HEK293 (cell line): ENCODE results near the gene SPECC1L.

ENCODE experiments used
- CTCF ChIA-PET: fragments of 350-600 bp; formaldehyde crosslinking; extraction: SDS; loops from one replicate; lab custom pipeline; 2021; ENCODE audit warnings: antibody characterized with exemption; lab: Yijun Ruan, JAX
- POLR2A ChIA-PET: fragments of 300-600 bp; formaldehyde crosslinking; extraction: SDS; loops from one replicate; lab custom pipeline; 2020; ENCODE audit warnings: antibody characterized with exemption, inconsistent platforms; lab: Yijun Ruan, JAX
- H3K27ac ChIP-seq: fragments of 200-500 bp; sonication (Bioruptor generic); 2 replicates; pipeline ENCODE4 v1.5.1; 2014; ENCODE audit warnings: low read depth, low read length, control low read depth, inconsistent platforms; ENCODE audit errors: extremely low read depth
- H3K36me3 ChIP-seq, 2 experiments: fragments of 200-500 bp in 1 of 2; sonication (Bioruptor generic) in 1 of 2; 1 replicate in 1 of 2; 2 replicates in 1 of 2; pipeline ENCODE4 v1.5.1; 2014 to 2017; ENCODE audit warnings: inconsistent platforms in 2 of 2, low read length in 2 of 2; ENCODE audit not compliant: control insufficient read depth in 2 of 2, insufficient read depth in 1 of 2
- H3K4me1 ChIP-seq: fragments of 200-500 bp; sonication (Bioruptor generic); 2 replicates; pipeline ENCODE4 v1.5.1; 2014; ENCODE audit warnings: mild to moderate bottlenecking, low read length, inconsistent platforms; ENCODE audit not compliant: control insufficient read depth, insufficient read depth
- H3K4me3 ChIP-seq: 2 replicates; pipeline ENCODE4 v1.5.1; 2011; ENCODE audit warnings: low read depth, mild to moderate bottlenecking, control low read depth, low read length, moderate library complexity
- H3K9me3 ChIP-seq: fragments of 200-500 bp; sonication (Bioruptor generic); 2 replicates; pipeline ENCODE4 v1.5.1; 2014; ENCODE audit warnings: low read depth, low read length, inconsistent platforms; ENCODE audit not compliant: control insufficient read depth, insufficient read depth
- IKZF3 ChIP-seq: fragments of 450-650 bp; IDR thresholded peaks from 2 replicates; pipeline ENCODE4 v1.5.0; 2018; ENCODE audit warnings: missing biosample characterization, mild to moderate bottlenecking, missing genetic modification characterization, moderate library complexity
- PRDM6 ChIP-seq: fragments of 450-650 bp; formaldehyde crosslinking; IDR thresholded peaks from 2 replicates; pipeline ENCODE4 v1.5.1; 2017; ENCODE audit warnings: missing biosample characterization, missing genetic modification characterization
- SETDB1 ChIP-seq: IDR thresholded peaks from one replicate; pipeline ENCODE4 v1.6.1; 2017; ENCODE audit warnings: mild to moderate bottlenecking, low read length, moderate library complexity, mixed read lengths; ENCODE audit not compliant: insufficient read length
- ZFP41 ChIP-seq: fragments of 450-650 bp; formaldehyde crosslinking; IDR thresholded peaks from 2 replicates; pipeline ENCODE4 v1.5.1; 2016; ENCODE audit warnings: missing biosample characterization, missing genetic modification characterization, borderline replicate concordance
- ZNF112 ChIP-seq: fragments of 450-650 bp; formaldehyde crosslinking; IDR thresholded peaks from 2 replicates; pipeline ENCODE4 v1.5.0; 2017; ENCODE audit warnings: missing biosample characterization, missing genetic modification characterization
- ZNF16 ChIP-seq: fragments of 450-650 bp; formaldehyde crosslinking; IDR thresholded peaks from 2 replicates; pipeline ENCODE4 v1.5.1; 2016; ENCODE audit warnings: low read depth, missing biosample characterization, missing genetic modification characterization
- ZNF2 ChIP-seq: fragments of 450-650 bp; formaldehyde crosslinking; IDR thresholded peaks from 2 replicates; pipeline ENCODE4 v1.5.1; 2016; ENCODE audit warnings: missing biosample characterization, missing genetic modification characterization
- ZNF239 ChIP-seq: fragments of 450-650 bp; formaldehyde crosslinking; IDR thresholded peaks from 2 replicates; pipeline ENCODE4 v1.5.1; 2016; ENCODE audit warnings: missing biosample characterization, missing genetic modification characterization
- ZNF266 ChIP-seq: fragments of 450-650 bp; formaldehyde crosslinking; IDR thresholded peaks from 2 replicates; pipeline ENCODE4 v1.5.1; 2016; ENCODE audit warnings: missing biosample characterization, missing genetic modification characterization, low read depth
- ZNF302 ChIP-seq: fragments of 450-650 bp; formaldehyde crosslinking; IDR thresholded peaks from 2 replicates; pipeline ENCODE4 v1.5.1; 2016; ENCODE audit warnings: missing biosample characterization, missing genetic modification characterization, low read depth
- ZNF624 ChIP-seq: fragments of 450-650 bp; formaldehyde crosslinking; IDR thresholded peaks from 2 replicates; pipeline ENCODE4 v1.5.1; 2017; ENCODE audit warnings: missing biosample characterization, missing genetic modification characterization
- ZNF626 ChIP-seq: fragments of 450-650 bp; sonication (Bioruptor Pico); formaldehyde crosslinking; IDR thresholded peaks from 2 replicates; pipeline ENCODE4 v1.5.1; 2018; ENCODE audit warnings: missing biosample characterization, missing genetic modification characterization, inconsistent platforms
- ZNF777 ChIP-seq: fragments of 450-650 bp; formaldehyde crosslinking; IDR thresholded peaks from 2 replicates; pipeline ENCODE4 v1.5.1; 2017; ENCODE audit warnings: missing biosample characterization, missing genetic modification characterization, borderline replicate concordance
- ZNF785 ChIP-seq: fragments of 450-650 bp; formaldehyde crosslinking; IDR thresholded peaks from 2 replicates; pipeline ENCODE4 v1.5.1; 2016; ENCODE audit warnings: missing biosample characterization, missing genetic modification characterization
- ZSCAN4 ChIP-seq: fragments of 450-650 bp; formaldehyde crosslinking; IDR thresholded peaks from 2 replicates; pipeline ENCODE4 v1.5.1; 2017; ENCODE audit warnings: missing biosample characterization, missing genetic modification characterization
- TF ChIP-seq, protein P1 (sequence below): fragments of 450-650 bp; formaldehyde crosslinking; IDR thresholded peaks from 2 replicates; pipeline ENCODE4 v1.5.1; 2016; ENCODE audit warnings: missing biosample characterization, missing genetic modification characterization
- TF ChIP-seq, protein P2 (sequence below): fragments of 450-650 bp; formaldehyde crosslinking; IDR thresholded peaks from 2 replicates; pipeline ENCODE4 v1.5.1; 2016; ENCODE audit warnings: missing biosample characterization, missing genetic modification characterization

Gene SPECC1L

DNA sequence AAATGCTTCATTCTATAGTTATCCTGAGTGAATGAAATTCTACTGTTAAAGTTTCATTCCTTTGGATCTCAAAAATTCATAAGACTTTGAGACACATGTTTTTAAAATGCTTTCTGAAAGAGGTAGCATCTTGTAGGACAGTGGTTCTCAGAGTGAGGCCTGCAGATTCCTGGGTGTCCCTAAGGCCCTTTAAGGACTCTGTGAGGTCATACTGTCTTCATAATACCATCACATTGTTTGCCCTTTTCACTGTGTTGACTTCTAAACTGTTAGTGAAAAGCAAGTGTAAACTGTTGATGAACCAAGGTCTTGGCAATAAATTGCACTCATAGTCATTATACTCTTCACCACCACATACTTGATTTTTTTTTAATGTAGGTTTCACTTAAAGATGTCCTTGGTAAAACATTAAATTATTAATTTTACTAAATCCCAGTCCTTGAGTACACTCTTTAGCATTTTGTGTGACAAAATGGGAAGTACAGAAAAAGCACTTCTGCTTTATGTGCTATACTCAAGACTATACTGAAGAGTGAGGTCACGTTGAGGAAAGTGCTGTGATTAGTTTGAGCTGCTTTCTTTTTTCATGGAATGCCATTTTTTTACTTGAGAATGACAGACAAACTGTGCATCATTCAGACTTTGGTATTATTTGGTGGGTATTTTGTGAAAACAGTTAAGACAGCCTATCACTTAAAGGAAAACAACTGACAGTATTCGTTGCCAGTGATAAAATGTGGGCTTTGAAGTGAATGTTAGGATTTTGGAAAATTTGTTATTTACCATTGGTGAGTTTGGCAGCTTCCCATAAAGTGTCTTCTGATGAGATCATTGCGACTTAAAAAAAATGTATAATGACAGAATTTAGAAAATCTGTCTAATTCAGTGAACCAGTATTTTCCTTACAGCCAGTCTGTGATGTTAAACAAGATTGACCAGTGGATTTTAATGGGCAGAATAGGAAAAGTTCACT is 61.1 kb downstream of the SPECC1L start:
- no peak overlapping the region for H3K27ac ChIP-seq
- TF ChIP-seq SETDB1: no peak
- no peak for TF ChIP-seq ZNF2 (tag by site-specific recombination)
- TF ChIP-seq, protein P1, sequence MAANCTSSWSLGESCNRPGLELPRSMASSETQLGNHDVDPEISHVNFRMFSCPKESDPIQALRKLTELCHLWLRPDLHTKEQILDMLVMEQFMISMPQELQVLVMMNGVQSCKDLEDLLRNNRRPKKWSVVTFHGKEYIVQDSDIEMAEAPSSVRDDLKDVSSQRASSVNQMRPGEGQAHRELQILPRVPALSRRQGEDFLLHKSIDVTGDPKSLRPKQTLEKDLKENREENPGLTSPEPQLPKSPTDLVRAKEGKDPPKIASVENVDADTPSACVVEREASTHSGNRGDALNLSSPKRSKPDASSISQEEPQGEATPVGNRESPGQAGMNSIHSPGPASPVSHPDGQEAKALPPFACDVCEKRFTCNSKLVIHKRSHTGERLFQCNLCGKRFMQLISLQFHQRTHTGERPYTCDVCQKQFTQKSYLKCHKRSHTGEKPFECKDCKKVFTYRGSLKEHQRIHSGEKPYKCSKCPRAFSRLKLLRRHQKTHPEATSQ: no peak
- 0 out of 2 replicates have a peak, but pooled peaks have one; percentile 8 for TF ChIP-seq PRDM6 (tag by site-specific recombination)
- CTCF ChIA-PET: interaction anchor here (0.7 to 1.6 kb wide), 4 partner anchors 22 to 209 kb away, joined by 3 to 7 read pairs (median 5); no protein-coding TSS in a partner anchor
- H3K36me3 ChIP-seq: peaks cover 46 to 72% of the 10 kb centered on the region in 2 experiments
- POLR2A ChIA-PET: no interaction called here
- no peaks in the 10 kb centered on the region for H3K9me3 ChIP-seq
- H3K4me3 ChIP-seq: no peak overlapping the region
- no peaks in the 10 kb centered on the region for H3K4me1 ChIP-seq

- ChIA-PET CTCF (interaction anchor here (0.6 to 1.6 kb wide), 3 partner anchors 91 to 191 kb away, joined by 3 to 6 read pairs (median 3); no protein-coding TSS in a partner anchor), POLR2A (interaction anchor here (0.6 kb wide), 1 partner anchor 1198 kb away, joined by 4 read pairs; no protein-coding TSS in a partner anchor)
- peaks cover 45 to 77% of the 10 kb centered on the region in 2 experiments for H3K36me3 ChIP-seq
Measured at GRCh38 chr22:24333301-24333700, 62.7 kb downstream of the SPECC1L start.

DNA sequence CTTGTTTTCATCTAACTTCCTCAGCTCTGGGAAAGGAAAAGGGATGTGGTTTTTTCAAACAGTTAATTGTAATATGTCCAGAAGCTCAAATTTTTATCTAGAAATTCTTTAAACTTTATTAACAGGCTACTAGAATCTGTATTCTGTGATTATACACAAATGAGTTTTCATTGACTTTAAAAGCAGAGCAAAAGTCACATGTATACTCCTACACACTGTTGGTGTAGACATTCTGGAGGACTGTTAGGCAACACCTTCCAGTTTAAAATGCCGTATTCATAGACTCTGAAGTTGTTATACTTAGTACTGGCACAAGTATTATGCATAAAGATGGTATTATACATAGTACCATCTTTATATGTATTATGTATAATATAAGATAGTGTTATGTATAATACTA is 64.9 kb downstream of the SPECC1L start:
- H3K9me3 ChIP-seq: no peaks in the 10 kb centered on the region
- H3K4me3 ChIP-seq: no peak overlapping the region
- H3K27ac ChIP-seq: no peak overlapping the region
- ChIA-PET CTCF (interaction anchor here (0.5 to 0.9 kb wide), 2 partner anchors 10 to 167 kb away, joined by 4 read pairs; no protein-coding TSS in a partner anchor), POLR2A (no interaction called here)
- H3K36me3 ChIP-seq: peaks cover 45 to 79% of the 10 kb centered on the region in 2 experiments
- TF ChIP-seq ZNF624 (tag by site-specific recombination): no peak
- TF ChIP-seq ZNF777 (tag by site-specific recombination): no peak
- no peak for TF ChIP-seq ZNF112 (tag by site-specific recombination)
- TF ChIP-seq ZNF302 (tag by site-specific recombination): no peak
- TF ChIP-seq, protein P2, sequence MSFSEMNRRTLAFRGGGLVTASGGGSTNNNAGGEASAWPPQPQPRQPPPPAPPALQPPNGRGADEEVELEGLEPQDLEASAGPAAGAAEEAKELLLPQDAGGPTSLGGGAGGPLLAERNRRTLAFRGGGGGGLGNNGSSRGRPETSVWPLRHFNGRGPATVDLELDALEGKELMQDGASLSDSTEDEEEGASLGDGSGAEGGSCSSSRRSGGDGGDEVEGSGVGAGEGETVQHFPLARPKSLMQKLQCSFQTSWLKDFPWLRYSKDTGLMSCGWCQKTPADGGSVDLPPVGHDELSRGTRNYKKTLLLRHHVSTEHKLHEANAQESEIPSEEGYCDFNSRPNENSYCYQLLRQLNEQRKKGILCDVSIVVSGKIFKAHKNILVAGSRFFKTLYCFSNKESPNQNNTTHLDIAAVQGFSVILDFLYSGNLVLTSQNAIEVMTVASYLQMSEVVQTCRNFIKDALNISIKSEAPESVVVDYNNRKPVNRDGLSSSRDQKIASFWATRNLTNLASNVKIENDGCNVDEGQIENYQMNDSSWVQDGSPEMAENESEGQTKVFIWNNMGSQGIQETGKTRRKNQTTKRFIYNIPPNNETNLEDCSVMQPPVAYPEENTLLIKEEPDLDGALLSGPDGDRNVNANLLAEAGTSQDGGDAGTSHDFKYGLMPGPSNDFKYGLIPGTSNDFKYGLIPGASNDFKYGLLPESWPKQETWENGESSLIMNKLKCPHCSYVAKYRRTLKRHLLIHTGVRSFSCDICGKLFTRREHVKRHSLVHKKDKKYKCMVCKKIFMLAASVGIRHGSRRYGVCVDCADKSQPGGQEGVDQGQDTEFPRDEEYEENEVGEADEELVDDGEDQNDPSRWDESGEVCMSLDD: no peak
- TF ChIP-seq, protein P1: no peak
- no peak for TF ChIP-seq ZFP41
- no peak for TF ChIP-seq ZSCAN4 (tag by site-specific recombination)
- no peaks in the 10 kb centered on the region for H3K4me1 ChIP-seq

More at GRCh38 chr22:24333301-24333700, 62.7 kb downstream of the SPECC1L start:
- H3K9me3 ChIP-seq: no peaks in the 10 kb centered on the region
- no peaks in the 10 kb centered on the region for H3K4me1 ChIP-seq
- H3K4me3 ChIP-seq: no peak overlapping the region
- TF ChIP-seq ZNF785 (tag by site-specific recombination) (no peak), ZNF16 (tag by site-specific recombination) (no peak), ZNF266 (tag by site-specific recombination) (no peak), ZNF626 (tag by site-specific recombination) (no peak), ZNF239 (no peak), IKZF3 (tag by site-specific recombination) (no peak)
- TF ChIP-seq, all 188 proteins: peak for 0
- no peak overlapping the region for H3K27ac ChIP-seq
